Vagina (tissue), 2 donors: ENCODE measurements around the gene LRMDA. TPM values are rescaled to one million over a fixed set of nuclear protein-coding genes. Genes with fewer than 3 reads are reported as not detected.

Experiments used
- DNase-seq, 2 donors: peaks; one replicate each; pipeline ENCODE4 v3.0.0-alpha.2; 2017; ENCODE audit errors: extremely low spot score in 2 of 2
- H3K27ac ChIP-seq: fragments of 200-600 bp; sonication (generic); one replicate; pipeline ENCODE4 v1.5.1; 2019
- H3K27me3 ChIP-seq: fragments of 200-600 bp; sonication (generic); one replicate; pipeline ENCODE4 v1.5.1; 2019
- H3K36me3 ChIP-seq, 2 donors: fragments of 200-600 bp; sonication (generic); one replicate each; pipeline ENCODE4 v1.5.1; 2017 to 2019
- H3K4me1 ChIP-seq: fragments of 200-600 bp; sonication (generic); one replicate; pipeline ENCODE4 v1.5.1; 2019
- H3K4me3 ChIP-seq, 2 donors: fragments of 200-600 bp; sonication (generic); 1 replicate in 1 of 2; 2 replicates in 1 of 2; pipeline ENCODE4 v1.5.1; 2016 to 2019
- H3K9me3 ChIP-seq: fragments of 200-600 bp; sonication (generic); one replicate; pipeline ENCODE4 v1.5.1; 2019
- POLR2A ChIP-seq, 2 donors: fragments of 450-650 bp; IDR thresholded peaks; one replicate each; pipeline ENCODE4 v1.6.1; 2017; ENCODE audit warnings: antibody characterized with exemption in 2 of 2, mild to moderate bottlenecking in 2 of 2, moderate library complexity in 2 of 2
- POLR2AphosphoS5 ChIP-seq, 2 donors: sonication (generic); formaldehyde crosslinking; IDR thresholded peaks; one replicate each; pipeline ENCODE4 v1.9.0; 2017; ENCODE audit warnings: antibody characterized with exemption in 2 of 2, mild to moderate bottlenecking in 2 of 2, low read depth in 1 of 2; ENCODE audit not compliant: insufficient read depth in 1 of 2
- intact Hi-C: fragments of 100-400 bp; cut with DNase I; formaldehyde crosslinking; loops from one replicate; pipeline ENCODE4 v1.15.1; 2023
- total RNA-seq: library from RNA; depleted of rRNA; stranded (reverse); fragments of >200 nt; gene quantifications from one replicate; pipeline ENCODE4 v1.2.3, GENCODE V29; 2016
- TF ChIP-seq, protein P1 (sequence below), 3 experiments: fragments of 450-650 bp in 2 of 3; fragments of 200-600 bp in 1 of 3; sonication (generic) in 1 of 3; IDR thresholded peaks; one replicate each; pipeline ENCODE4 v1.5.1; 2017 to 2019; ENCODE audit warnings: antibody characterized with exemption in 3 of 3, mild to moderate bottlenecking in 2 of 3, moderate library complexity in 2 of 3

The LRMDA gene
- total RNA-seq, 1 donor from 2014 or later = 22.6 TPM

GRCh38 chr10:75405598-75406461, 25.6 kb upstream of the LRMDA start:
- H3K4me1 ChIP-seq = peaks cover 55% of the 10 kb centered on the region
- H3K4me3 ChIP-seq = peak overlapping the region in 1 of 2 donors; percentile 99
- intact Hi-C loops = loop anchor here (5.0 to 10.0 kb wide), 3 partner anchors 136 to 499 kb away; no protein-coding TSS in a partner anchor
- no peaks in the 10 kb centered on the region for H3K9me3 ChIP-seq
- no peaks in the 10 kb centered on the region for H3K27me3 ChIP-seq
- H3K27ac ChIP-seq = peak overlapping the region; percentile 99
- TF ChIP-seq POLR2A (IDR thresholded peaks at IDR 0.05) = no peak
- TF ChIP-seq POLR2AphosphoS5 (IDR thresholded peaks at IDR 0.05; ENCODE audit: insufficient read depth in 1 of 2, low read depth in 1 of 2) = no peak
- TF ChIP-seq, protein P1, sequence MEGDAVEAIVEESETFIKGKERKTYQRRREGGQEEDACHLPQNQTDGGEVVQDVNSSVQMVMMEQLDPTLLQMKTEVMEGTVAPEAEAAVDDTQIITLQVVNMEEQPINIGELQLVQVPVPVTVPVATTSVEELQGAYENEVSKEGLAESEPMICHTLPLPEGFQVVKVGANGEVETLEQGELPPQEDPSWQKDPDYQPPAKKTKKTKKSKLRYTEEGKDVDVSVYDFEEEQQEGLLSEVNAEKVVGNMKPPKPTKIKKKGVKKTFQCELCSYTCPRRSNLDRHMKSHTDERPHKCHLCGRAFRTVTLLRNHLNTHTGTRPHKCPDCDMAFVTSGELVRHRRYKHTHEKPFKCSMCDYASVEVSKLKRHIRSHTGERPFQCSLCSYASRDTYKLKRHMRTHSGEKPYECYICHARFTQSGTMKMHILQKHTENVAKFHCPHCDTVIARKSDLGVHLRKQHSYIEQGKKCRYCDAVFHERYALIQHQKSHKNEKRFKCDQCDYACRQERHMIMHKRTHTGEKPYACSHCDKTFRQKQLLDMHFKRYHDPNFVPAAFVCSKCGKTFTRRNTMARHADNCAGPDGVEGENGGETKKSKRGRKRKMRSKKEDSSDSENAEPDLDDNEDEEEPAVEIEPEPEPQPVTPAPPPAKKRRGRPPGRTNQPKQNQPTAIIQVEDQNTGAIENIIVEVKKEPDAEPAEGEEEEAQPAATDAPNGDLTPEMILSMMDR (IDR thresholded peaks at IDR 0.05) = no peak
- no peak for DNase-seq
- H3K36me3 ChIP-seq = no peaks in the 10 kb centered on the region

DNA sequence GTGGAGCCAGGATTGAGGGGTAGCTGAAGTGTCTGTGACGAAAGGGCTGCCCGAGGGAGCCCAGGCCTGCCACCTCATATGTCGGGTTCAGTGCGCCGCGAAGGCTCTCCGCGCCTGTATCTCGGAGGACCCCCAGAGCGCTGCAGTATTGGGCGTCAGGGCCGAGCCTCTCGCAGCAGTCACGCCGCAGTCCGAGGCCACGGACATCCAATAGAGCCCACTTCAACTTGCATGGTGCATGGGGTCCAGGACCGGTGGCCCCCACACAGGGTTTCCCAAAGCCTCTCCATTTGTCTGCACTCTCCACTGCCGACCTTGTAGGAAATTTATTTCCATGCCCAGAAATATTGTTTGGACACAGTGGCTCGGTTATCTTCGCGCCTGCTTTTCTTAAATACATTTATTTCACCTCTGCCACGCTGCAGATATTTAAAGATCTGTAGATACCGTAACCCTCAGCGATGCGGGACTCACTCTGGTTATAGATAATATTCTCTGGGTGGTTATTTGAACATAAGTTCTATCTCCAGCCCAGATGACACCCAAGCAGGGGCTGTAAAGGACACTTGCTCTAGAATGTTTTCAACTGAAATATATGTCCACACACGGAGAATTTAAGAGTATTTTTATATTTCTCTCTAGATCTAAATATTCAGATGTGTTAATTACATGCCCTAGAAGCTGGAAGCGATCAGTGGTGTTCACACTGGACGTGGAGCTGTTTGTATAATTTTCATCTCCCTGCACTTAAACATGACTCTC, 24.8 kb upstream of the LRMDA start:
- no peak for DNase-seq
- TF ChIP-seq POLR2A (IDR thresholded peaks at IDR 0.05) (no peak), POLR2AphosphoS5 (IDR thresholded peaks at IDR 0.05; ENCODE audit: insufficient read depth in 1 of 2, low read depth in 1 of 2) (no peak)
- TF ChIP-seq, protein P1 (IDR thresholded peaks at IDR 0.05) = no peak
- peak overlapping the region in 1 of 2 donors; percentile 82 for H3K4me3 ChIP-seq
- intact Hi-C loops = loop anchor here (5.0 to 10.0 kb wide), 3 partner anchors 136 to 498 kb away; no protein-coding TSS in a partner anchor
- peaks cover 60% of the 10 kb centered on the region for H3K4me1 ChIP-seq
- no peaks in the 10 kb centered on the region for H3K27me3 ChIP-seq
- no peak overlapping the region for H3K27ac ChIP-seq
- no peaks in the 10 kb centered on the region for H3K36me3 ChIP-seq
- H3K9me3 ChIP-seq = no peaks in the 10 kb centered on the region

- no peaks in the 10 kb centered on the region for H3K9me3 ChIP-seq
- peak overlapping the region; percentile 73 to 82 for H3K4me3 ChIP-seq
- H3K27me3 ChIP-seq = no peaks in the 10 kb centered on the region
- H3K4me1 ChIP-seq = peaks cover 60% of the 10 kb centered on the region
- TF ChIP-seq, protein P1 (IDR thresholded peaks at IDR 0.05) = no peak
- no peak for TF ChIP-seq POLR2A (IDR thresholded peaks at IDR 0.05)
- no peak for TF ChIP-seq POLR2AphosphoS5 (IDR thresholded peaks at IDR 0.05; ENCODE audit: insufficient read depth in 1 of 2, low read depth in 1 of 2)
- H3K36me3 ChIP-seq = no peaks in the 10 kb centered on the region
- peak overlapping the region; percentile 87 for H3K27ac ChIP-seq
- intact Hi-C loops = loop anchor here (5.0 to 10.0 kb wide), 3 partner anchors 135 to 498 kb away; no protein-coding TSS in a partner anchor
- DNase-seq = no peak
Measured at GRCh38 chr10:75407224-75407712, 24.2 kb upstream of the LRMDA start.

GRCh38 chr10:75407713-75408508, 23.5 kb upstream of the LRMDA start:
- H3K27me3 ChIP-seq = no peaks in the 10 kb centered on the region
- H3K4me1 ChIP-seq = peaks cover 58% of the 10 kb centered on the region
- peak overlapping the region; percentile 73 to 82 for H3K4me3 ChIP-seq
- DNase-seq = no peak
- TF ChIP-seq, protein P1 (IDR thresholded peaks at IDR 0.05) = no peak
- TF ChIP-seq POLR2A (IDR thresholded peaks at IDR 0.05) (no peak), POLR2AphosphoS5 (IDR thresholded peaks at IDR 0.05; ENCODE audit: insufficient read depth in 1 of 2, low read depth in 1 of 2) (no peak)
- H3K27ac ChIP-seq = peak overlapping the region; percentile 87
- intact Hi-C loops = loop anchor here (5.0 to 10.0 kb wide), 3 partner anchors 134 to 497 kb away; no protein-coding TSS in a partner anchor
- H3K9me3 ChIP-seq = no peaks in the 10 kb centered on the region
- H3K36me3 ChIP-seq = no peaks in the 10 kb centered on the region
